RWPE1 (cell line): ENCODE data around the gene PALLD.
A peak's percentile ranks its signal among the peaks of the same experiment; 100 is the strongest.

Experiments used
- CTCF ChIA-PET: fragments of 350-600 bp; sonication (Branson Sonifier 250); formaldehyde crosslinking; extraction: SDS; loops from one replicate; lab custom pipeline; 2021; lab: Yijun Ruan, JAX
- POLR2A ChIA-PET: fragments of 400-600 bp; formaldehyde crosslinking; extraction: SDS; loops from one replicate; lab custom pipeline; 2020; ENCODE audit warnings: antibody characterized with exemption; ENCODE audit not compliant: low non-redundant PET; lab: Yijun Ruan, JAX
- DNase-seq: peaks from one replicate; pipeline ENCODE4 v3.0.0; 2012; ENCODE audit warnings: low spot score
- H3K27ac ChIP-seq: fragments of 450-650 bp; 2 replicates; pipeline ENCODE4 v1.5.1; 2017
- CTCF ChIP-seq: fragments of 450-650 bp; conservative IDR thresholded peaks from 2 replicates; pipeline ENCODE4 v1.5.1; 2017; ENCODE audit warnings: low read depth, mild to moderate bottlenecking

Gene PALLD

GRCh38 chr4:168840392-168840763 is 343.5 kb downstream of the PALLD start:
- no peak for DNase-seq
- CTCF ChIA-PET: no interaction called here
- H3K27ac ChIP-seq: peak overlapping the region; percentile 83
- no peak for TF ChIP-seq CTCF
- POLR2A ChIA-PET: no interaction called here

GRCh38 chr4:168841000-168841671 is 344.3 kb downstream of the PALLD start:
- CTCF ChIA-PET: no interaction called here
- TF ChIP-seq CTCF: no peak
- peak overlapping the region; percentile 83 for H3K27ac ChIP-seq
- POLR2A ChIA-PET: no interaction called here
- no peak for DNase-seq

- TF ChIP-seq CTCF: no peak
- POLR2A ChIA-PET: no interaction called here
- peak overlapping the region; percentile 83 for H3K27ac ChIP-seq
- CTCF ChIA-PET: no interaction called here
- DNase-seq: no peak
These were observed 344.8 kb downstream of the PALLD start for GRCh38 chr4:168841672-168842019.

- no peak overlapping the region for H3K27ac ChIP-seq
- CTCF ChIA-PET: interaction anchor here (1.7 kb wide), 1 partner anchor 132 kb away, joined by 7 read pairs; no protein-coding TSS in a partner anchor
- no peak for TF ChIP-seq CTCF
- DNase-seq: no peak
- POLR2A ChIA-PET: no interaction called here
These were observed 345.3 kb downstream of the PALLD start for GRCh38 chr4:168842186-168842585.

DNA sequence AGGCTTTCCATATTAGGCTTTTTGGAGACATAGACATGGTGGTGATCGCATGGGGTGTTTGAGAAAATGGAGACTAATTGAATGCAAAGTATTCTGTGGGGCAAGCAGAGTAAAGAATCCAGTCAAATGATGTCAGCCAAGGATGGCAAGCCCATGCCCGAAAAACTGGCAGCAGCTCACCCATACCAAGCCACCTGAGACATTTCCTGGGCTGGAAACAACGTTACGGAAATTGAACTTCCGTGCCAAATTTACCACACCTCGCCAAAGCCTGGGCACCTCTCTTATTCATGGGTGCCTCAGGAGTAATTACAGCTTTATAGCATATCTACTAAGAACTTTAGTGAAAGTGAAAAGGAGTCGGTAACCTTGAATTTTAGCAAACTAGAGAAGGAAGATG is 346.8 kb downstream of the PALLD start:
- POLR2A ChIA-PET: no interaction called here
- CTCF ChIA-PET: interaction anchor here (1.7 kb wide), 1 partner anchor 133 kb away, joined by 7 read pairs; no protein-coding TSS in a partner anchor
- peak; percentile 53 for DNase-seq
- no peak for TF ChIP-seq CTCF
- peak overlapping the region; percentile 64; the same call in 1 of the 2 replicates for H3K27ac ChIP-seq

GRCh38 chr4:168844353-168845049 is 347.6 kb downstream of the PALLD start:
- TF ChIP-seq CTCF: no peak
- peak overlapping the region; percentile 48; the same call in 1 of the 2 replicates for H3K27ac ChIP-seq
- CTCF ChIA-PET: interaction anchor here (0.6 kb wide), 1 partner anchor 61 kb away, joined by 3 read pairs; no protein-coding TSS in a partner anchor
- DNase-seq: no peak
- POLR2A ChIA-PET: no interaction called here
